HG02852 (cell line): Measurements from ENCODE around the gene C1GALT1C1.

Experiments
- ATAC-seq: cut with Tn5 transposase; IDR thresholded peaks from one replicate; pipeline ENCODE4 v1.9.1; 2021; ENCODE audit warnings: mild to moderate bottlenecking, moderate library complexity; ENCODE audit not compliant: unreplicated experiment

Gene C1GALT1C1

GRCh38 chrX:120585702-120586101, 44.2 kb downstream of the C1GALT1C1 start:
- ATAC-seq = no peak
